Measurements from ENCODE around the gene CEP164. TPM values are rescaled to one million over a fixed set of nuclear protein-coding genes. Genes with fewer than 3 reads are reported as not detected.

CEP164 gene
- polyA plus RNA-seq, 3 donors: 4.3 to 32.1 (median 8.0) TPM

DNA sequence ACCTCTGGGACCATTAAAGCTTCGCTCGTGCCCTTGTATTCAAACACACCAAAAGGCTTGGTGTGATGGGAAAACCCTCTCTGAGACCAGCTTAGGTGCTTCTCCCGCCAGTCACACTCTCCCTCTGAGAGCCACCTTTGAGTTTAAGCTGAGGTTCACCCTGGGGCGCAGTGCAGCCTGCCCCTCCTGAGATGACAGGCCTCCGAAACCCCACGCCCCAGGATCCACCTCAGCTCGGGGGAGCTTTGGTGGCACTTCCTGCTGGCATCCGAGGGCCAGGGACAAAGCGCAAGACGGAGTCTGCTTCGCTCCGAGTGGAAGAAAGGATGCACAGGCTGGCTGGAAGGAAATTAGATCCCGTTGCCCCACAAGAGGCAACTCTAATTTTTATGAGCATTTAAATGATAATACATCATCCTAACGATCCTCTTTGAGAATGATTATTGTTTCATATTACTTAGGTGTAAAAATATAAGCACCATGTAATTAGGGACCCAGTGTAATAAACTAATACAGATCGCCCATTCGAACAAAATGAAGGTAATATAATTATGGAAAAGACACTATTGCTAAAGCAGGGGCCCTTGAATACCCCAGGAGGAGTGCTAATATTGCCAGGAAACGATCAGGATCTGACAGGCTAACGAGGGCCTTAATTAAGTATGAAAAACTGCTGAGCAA, 134.7 kb downstream of the CEP164 start:
- Histone ChIP-seq H4K20me1 (ENCODE audit: insufficient read depth, low read length) (no peaks in the 10 kb centered on the region), H3K27ac (ENCODE audit: low read depth in 1 of 2, low read length in 2 of 2) (no peak overlapping the region), H3K27me3 (ENCODE audit: control insufficient read depth in 2 of 2, insufficient read depth in 2 of 2, low read length in 2 of 2) (no peaks in the 10 kb centered on the region), H3K9ac (ENCODE audit: insufficient read depth, low read length, poor library complexity, severe bottlenecking) (no peak overlapping the region), H3K79me2 (ENCODE audit: insufficient read depth, low read length) (no peaks in the 10 kb centered on the region), H3K4me1 (ENCODE audit: control insufficient read depth in 1 of 2, insufficient read depth in 2 of 2, low read length in 2 of 2) (peaks cover 9 to 10% of the 10 kb centered on the region in 2 donors), H3K9me3 (replicated peaks in 1 of 2; ENCODE audit: control insufficient read depth in 1 of 2, insufficient read depth in 1 of 2, low read length in 2 of 2) (no peaks in the 10 kb centered on the region), H2AFZ (ENCODE audit: insufficient read depth, low read depth, low read length, poor library complexity, severe bottlenecking) (no peak overlapping the region), H3K4me3 (replicated peaks in 1 of 3; ENCODE audit: low read depth in 2 of 3, low read length in 3 of 3) (no peak overlapping the region), H3K36me3 (replicated peaks in 1 of 2; ENCODE audit: control insufficient read depth in 1 of 2, insufficient read depth in 2 of 2, low read length in 2 of 2) (no peaks in the 10 kb centered on the region), H3K4me2 (replicated peaks; ENCODE audit: extremely low read depth, low read length, poor library complexity, severe bottlenecking) (no peak overlapping the region)
- Mint-ChIP-seq H3K27ac (no peak overlapping the region), H3K9me3 (no peaks in the 10 kb centered on the region), H3K36me3 (no peaks in the 10 kb centered on the region), H3K4me1 (peaks cover 10% of the 10 kb centered on the region), H3K27me3 (ENCODE audit: low read depth in 3 of 3) (peaks cover 3 to 11% (median 7%) of the 10 kb centered on the region in 3 donors), H3K4me3 (no peak overlapping the region)
- intact Hi-C loops (cut with micrococcal nuclease): no loop called here
- 96% methylated on average over 4 of the region's 18 CpGs for WGBS (ENCODE audit: insufficient coverage)
- DNase-seq: no peak
- no peak for TF ChIP-seq CTCF (IDR thresholded peaks at IDR 0.05)

DNA sequence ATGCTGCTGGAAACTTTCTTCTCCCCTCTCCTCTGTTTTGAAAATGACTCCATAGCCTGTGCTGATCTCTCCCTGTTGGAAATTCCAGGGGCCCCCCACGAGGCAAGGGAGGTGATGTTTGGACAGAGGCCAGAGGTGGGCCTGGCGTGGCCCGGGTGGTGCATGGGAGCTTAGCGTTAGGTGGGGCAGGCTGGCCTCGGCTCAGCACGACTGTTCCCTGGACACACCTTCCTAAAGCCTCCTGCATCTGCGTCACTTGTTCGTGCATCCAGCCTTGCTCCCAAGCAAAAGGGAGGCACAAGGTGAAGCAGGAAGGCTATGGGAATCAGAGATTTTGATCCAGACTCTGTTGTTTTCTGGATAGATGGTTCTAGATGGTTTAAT, 135.2 kb downstream of the CEP164 start:
- Histone ChIP-seq H3K27ac (ENCODE audit: low read depth in 1 of 2, low read length in 2 of 2) (no peak overlapping the region), H3K9ac (ENCODE audit: insufficient read depth, low read length, poor library complexity, severe bottlenecking) (no peak overlapping the region), H3K79me2 (ENCODE audit: insufficient read depth, low read length) (no peaks in the 10 kb centered on the region), H4K20me1 (ENCODE audit: insufficient read depth, low read length) (no peaks in the 10 kb centered on the region), H3K4me1 (ENCODE audit: control insufficient read depth in 1 of 2, insufficient read depth in 2 of 2, low read length in 2 of 2) (peaks cover 9 to 10% of the 10 kb centered on the region in 2 donors), H3K4me3 (replicated peaks in 1 of 3; ENCODE audit: low read depth in 2 of 3, low read length in 3 of 3) (no peak overlapping the region), H3K4me2 (replicated peaks; ENCODE audit: extremely low read depth, low read length, poor library complexity, severe bottlenecking) (no peak overlapping the region), H3K9me3 (replicated peaks in 1 of 2; ENCODE audit: control insufficient read depth in 1 of 2, insufficient read depth in 1 of 2, low read length in 2 of 2) (no peaks in the 10 kb centered on the region), H2AFZ (ENCODE audit: insufficient read depth, low read depth, low read length, poor library complexity, severe bottlenecking) (no peak overlapping the region), H3K36me3 (replicated peaks in 1 of 2; ENCODE audit: control insufficient read depth in 1 of 2, insufficient read depth in 2 of 2, low read length in 2 of 2) (no peaks in the 10 kb centered on the region), H3K27me3 (ENCODE audit: control insufficient read depth in 2 of 2, insufficient read depth in 2 of 2, low read length in 2 of 2) (no peaks in the 10 kb centered on the region)
- peaks cover 10% of the 10 kb centered on the region for H3K4me1 Mint-ChIP-seq
- H3K4me3 Mint-ChIP-seq: no peak overlapping the region
- H3K27ac Mint-ChIP-seq: no peak overlapping the region
- no peaks in the 10 kb centered on the region for H3K36me3 Mint-ChIP-seq
- peaks cover 3 to 11% (median 7%) of the 10 kb centered on the region in 3 donors for H3K27me3 Mint-ChIP-seq (ENCODE audit: low read depth in 3 of 3)
- DNase-seq: no peak
- intact Hi-C loops (cut with micrococcal nuclease): no loop called here
- TF ChIP-seq CTCF (IDR thresholded peaks at IDR 0.05): no peak
- 90% methylated on average over 6 of the region's 8 CpGs for WGBS (ENCODE audit: insufficient coverage)
- H3K9me3 Mint-ChIP-seq: no peaks in the 10 kb centered on the region

Other genes with a start within 250 kb of the CEP164 start
- 100 to 1,000 TPM in 1 of 3 donors, 10 to 100 TPM in 2; 18.3 to 142 (median 20.0) TPM for gene SIK3, start 229.4 kb upstream of the CEP164 start, polyA plus RNA-seq
- gene PAFAH1B2, start 183.6 kb upstream of the CEP164 start, polyA plus RNA-seq: 10 to 100 TPM; 16.9 to 25.1 (median 23.7) TPM
- 100 to 1,000 TPM in 1 of 3 donors, 10 to 100 TPM in 2; 21.8 to 177 (median 41.8) TPM for gene SIDT2, start 149.1 kb upstream of the CEP164 start, polyA plus RNA-seq
- gene TAGLN, start 128.5 kb upstream of the CEP164 start, polyA plus RNA-seq: 100 to 1,000 TPM in 1 of 3 donors, 1 to 10 TPM in 2; 3.6 to 113 (median 4.0) TPM
- 10 to 100 TPM in 1 of 3 donors, 1 to 10 TPM in 2; 6.1 to 93.8 (median 9.5) TPM for gene PCSK7, start 95.8 kb upstream of the CEP164 start, polyA plus RNA-seq
- gene RNF214, start 95.2 kb upstream of the CEP164 start, polyA plus RNA-seq: 10 to 100 TPM in 1 of 3 donors, 1 to 10 TPM in 2; 6.4 to 13.8 (median 7.8) TPM
- 1 to 10 TPM in 1 of 3 donors, not detected in 2; 2.7 TPM for gene BACE1-AS, start 36.5 kb upstream of the CEP164 start, polyA plus RNA-seq
- gene BACE1, start 11.6 kb upstream of the CEP164 start, polyA plus RNA-seq: 1 to 10 TPM; 1.6 to 9.1 (median 3.1) TPM